GM19023 (cell line): ENCODE measurements around the gene MFAP5.
A peak's percentile ranks its signal among the peaks of the same experiment; 100 is the strongest.

Experiments used
- ATAC-seq: cut with Tn5 transposase; IDR thresholded peaks from one replicate; pipeline ENCODE4 v1.9.1; 2021; ENCODE audit warnings: mild to moderate bottlenecking, moderate library complexity; ENCODE audit not compliant: unreplicated experiment

MFAP5 gene

GRCh38 chr12:8662593-8662992, at the start of gene MFAP5:
Gene MFAP5 (minus strand): TSS chr12:8662826. CDS start chr12:8662104, 722 bp downstream.
- no peak for ATAC-seq

DNA sequence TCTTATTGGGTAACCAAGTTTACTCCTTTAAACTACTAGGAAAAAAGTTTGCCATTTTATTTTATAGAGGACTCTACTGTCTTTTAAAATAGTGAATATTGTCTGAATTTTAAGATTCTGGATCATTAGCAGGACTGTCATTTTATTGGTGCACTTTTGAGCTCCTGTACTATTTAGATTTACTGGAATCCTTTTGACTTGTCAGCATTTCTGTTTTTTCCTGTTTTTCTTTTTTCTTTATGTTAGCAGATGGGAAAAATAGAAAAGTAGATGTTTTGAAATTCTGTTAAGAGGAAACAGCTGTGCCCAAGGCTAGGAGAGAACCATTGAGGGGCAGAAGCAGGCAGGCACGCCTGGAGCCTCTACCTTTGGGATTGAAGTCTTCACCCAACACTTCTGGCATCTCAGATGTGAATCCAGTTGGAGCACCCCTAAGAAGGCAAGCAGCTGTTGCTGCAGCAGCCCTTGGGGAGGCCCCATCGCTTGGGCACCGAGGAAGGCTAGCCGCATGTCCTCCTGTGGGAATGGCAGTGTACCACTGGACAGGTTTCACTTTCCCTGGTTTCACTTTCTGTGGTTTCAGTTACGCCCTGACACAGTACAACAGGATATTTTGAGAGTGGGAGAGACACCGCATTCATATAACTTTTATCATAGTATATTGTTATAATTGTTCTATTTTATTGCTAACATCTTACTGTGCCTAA, 46.7 kb upstream of the MFAP5 start:
- no peak for ATAC-seq

DNA sequence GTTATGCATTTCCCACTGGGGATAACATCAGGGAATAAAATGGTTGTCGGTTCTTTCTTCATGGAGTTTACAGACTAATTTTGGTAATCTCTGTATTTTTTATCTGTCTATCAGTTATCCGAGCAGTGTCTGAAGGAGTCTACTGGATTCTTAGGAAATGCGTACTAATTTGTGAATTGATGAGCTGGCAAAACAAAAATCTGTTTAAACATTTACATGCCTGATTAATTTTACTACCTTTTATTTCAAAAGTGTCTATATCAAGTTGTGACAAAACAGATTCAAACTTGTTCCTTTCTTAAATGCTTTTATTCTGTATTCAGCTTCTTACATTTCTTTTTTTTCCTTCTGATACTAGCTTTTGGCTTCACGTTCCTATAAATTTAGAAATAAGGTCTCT, 39.5 kb upstream of the MFAP5 start:
- ATAC-seq: no peak

DNA sequence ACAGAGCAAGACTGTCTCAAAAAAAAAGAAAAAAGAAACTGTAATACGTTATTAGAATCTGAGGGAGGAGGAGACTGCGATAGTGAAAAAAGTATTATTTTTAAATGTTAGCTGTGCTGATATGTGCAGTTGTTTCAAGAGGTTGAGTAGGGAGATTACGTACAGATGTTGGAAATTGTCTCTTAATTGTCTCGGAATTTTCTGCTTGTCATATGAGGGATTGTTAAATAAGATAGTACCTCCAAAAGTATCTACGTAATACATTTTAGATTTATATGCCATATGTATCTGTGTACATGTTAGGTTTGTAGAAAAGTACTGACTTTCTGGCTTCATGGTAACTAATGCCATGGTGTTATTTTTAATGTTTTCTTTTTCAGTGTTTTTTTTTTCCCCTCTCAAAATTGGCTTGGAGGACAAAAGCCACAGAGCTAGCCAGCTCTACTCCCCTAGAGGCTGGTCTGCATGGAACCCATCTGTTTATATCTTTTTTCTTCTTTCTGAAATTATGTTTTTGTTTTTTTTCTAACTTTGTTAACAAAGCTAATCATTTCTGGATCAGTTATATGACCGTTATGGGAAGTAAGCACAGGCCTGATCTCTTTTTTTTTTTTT, 38.5 kb upstream of the MFAP5 start:
- ATAC-seq: no peak

GRCh38 chr12:8699714-8700113, 37.1 kb upstream of the MFAP5 start:
- ATAC-seq: no peak

GRCh38 chr12:8698879-8699278, 36.3 kb upstream of the MFAP5 start:
- ATAC-seq: no peak

- peak; percentile 33 for ATAC-seq
These were observed 35.7 kb upstream of the MFAP5 start for GRCh38 chr12:8698132-8698851.

GRCh38 chr12:8697476-8698131, 35.0 kb upstream of the MFAP5 start, which contains the start of gene RIMKLB:
Gene RIMKLB (plus strand): TSS chr12:8697991. CDS start chr12:8713867, 15,876 bp downstream.
- peak; percentile 84 for ATAC-seq

DNA sequence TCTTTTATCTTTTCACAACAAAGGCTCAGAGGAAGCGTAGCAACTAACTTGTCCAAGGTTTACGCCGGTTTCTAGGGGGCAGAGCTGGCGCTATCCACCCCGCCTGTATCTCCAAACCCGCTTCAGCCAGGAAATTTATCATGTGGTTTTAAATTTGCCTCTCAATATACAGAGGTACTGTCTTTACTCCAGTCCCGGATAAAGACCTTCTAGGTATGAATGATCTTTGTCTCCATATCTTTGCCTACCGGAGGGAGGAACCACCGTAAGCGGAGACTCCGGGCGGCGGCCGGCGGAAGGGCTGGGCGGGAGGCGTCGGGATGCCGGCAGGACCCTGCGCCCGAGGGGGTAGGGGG, 34.5 kb upstream of the MFAP5 start:
- ATAC-seq: peak; percentile 23

- no peak for ATAC-seq
These were observed 33.9 kb upstream of the MFAP5 start for GRCh38 chr12:8696442-8697090.

DNA sequence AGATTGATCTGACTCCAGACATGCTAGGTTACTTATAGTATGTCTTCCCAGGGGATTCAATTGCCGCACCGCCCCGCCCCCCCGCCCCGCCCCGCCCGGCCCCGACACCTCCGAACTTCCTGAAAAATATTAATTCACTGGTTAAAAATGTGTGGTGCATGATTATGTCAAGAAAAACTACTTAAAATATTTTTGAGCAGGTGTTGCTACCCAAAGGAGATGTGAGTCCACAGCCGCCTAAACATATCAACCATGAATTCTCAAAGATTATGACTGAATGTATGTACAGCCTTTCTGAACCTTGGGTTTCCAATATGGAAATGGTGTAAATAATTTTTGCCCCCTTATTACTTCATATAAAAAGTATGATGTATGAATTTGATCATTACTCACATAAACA, 32.5 kb upstream of the MFAP5 start:
- no peak for ATAC-seq

- ATAC-seq: no peak
These were observed 29.9 kb upstream of the MFAP5 start for GRCh38 chr12:8692573-8692972.

GRCh38 chr12:8689681-8690080, 27.1 kb upstream of the MFAP5 start:
- no peak for ATAC-seq

DNA sequence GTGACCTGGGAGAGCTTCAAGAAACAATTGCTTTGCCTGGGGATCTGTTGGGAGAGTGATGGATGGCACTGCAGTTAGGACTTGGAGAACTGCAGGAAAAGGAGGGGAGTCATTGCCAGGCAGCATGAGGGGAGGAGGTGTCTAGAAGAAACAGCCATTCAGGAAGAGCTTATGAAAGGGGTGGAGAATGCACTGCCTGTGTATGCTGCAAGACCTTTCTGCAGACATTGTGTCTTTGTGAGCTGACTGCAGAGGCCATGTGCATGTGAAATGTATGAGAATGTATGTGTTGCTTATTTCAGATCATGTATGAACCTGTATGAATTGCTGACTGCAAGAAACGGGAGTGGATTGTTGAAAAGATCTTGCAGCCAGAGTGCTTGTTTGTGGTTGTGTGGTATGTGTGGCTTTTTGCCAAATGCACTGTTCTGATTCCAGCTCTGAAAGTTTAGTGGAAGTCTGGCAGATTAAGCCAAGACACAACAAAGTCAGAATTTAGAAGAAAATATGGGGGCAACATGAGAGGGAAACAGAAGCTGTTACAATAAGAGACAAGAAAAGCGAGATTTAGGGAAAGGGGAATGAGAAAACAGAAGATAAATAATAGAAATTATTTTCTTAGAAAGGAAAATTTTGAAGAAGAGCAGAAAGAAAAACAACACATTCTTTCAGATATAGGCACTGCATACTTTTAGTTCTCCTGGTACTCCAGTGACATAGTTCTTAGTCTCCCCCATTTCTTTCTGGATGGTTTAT, 25.4 kb upstream of the MFAP5 start:
- no peak for ATAC-seq

GRCh38 chr12:8685051-8685450, 22.4 kb upstream of the MFAP5 start:
- no peak for ATAC-seq

DNA sequence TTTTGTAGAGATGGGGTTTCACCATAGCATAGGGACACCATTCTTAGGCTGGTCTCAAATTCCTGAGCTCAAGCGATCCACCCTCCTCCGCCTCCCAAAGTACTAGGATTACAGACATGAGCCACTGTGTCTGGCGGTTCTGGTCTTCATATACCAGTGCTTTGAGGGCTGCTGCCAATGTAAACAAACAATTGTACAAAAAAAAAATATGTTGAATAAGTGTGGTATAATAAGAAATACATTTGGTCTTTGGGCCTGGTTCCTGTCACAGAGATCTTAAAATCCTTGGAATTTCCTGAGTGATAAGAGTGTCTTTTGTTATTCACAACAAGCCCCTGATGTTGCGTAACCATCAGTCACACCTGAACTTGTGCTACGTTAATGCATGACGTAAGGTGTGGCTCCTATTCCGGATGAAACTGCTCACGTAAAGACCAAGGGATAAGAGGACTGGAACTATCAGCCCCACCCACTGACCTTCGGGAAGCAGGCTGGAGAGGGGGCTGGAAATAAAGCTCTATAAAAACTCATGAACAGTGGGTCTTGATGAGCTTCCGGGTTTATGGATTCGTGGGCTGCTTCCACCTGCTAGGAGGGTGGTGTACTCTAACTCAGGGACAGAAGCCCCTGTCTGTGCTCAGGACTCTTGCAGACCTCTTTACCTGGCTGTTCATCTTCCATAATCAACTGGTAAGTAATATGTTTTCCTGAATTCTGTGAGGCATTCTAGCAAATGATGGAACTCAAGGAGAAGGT, 18.7 kb upstream of the MFAP5 start:
- ATAC-seq: no peak

DNA sequence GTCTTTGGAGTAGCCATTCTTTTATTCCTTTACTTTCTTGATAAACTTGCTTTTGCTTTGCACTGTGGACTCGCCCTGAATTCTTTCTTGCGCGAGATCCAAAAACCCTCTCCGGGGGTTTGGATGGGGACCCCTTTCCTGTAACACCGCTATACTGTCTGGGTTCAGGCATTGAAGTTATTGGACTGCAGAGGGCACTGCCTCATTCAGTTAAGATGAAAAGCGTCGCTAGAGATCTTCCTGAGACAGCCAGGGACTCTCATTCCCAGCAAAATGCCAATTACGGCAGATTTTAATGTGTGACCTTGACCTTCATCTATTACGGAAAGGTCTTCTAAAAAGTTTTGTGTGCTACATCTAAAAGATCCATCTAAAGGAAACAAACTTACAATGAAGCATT, 17.9 kb upstream of the MFAP5 start:
- no peak for ATAC-seq

- ATAC-seq: no peak
These were observed 16.1 kb upstream of the MFAP5 start for GRCh38 chr12:8678661-8679111.

GRCh38 chr12:8677362-8677761, 14.7 kb upstream of the MFAP5 start:
- no peak for ATAC-seq

- no peak for ATAC-seq
These were observed 14.0 kb upstream of the MFAP5 start for GRCh38 chr12:8676651-8677050.
